HG03439 (cell line): Measurements from ENCODE around the gene HSPBAP1.

ENCODE experiments used
- ATAC-seq: cut with Tn5 transposase; IDR thresholded peaks from one replicate; pipeline ENCODE4 v1.9.1; 2021; ENCODE audit warnings: mild to moderate bottlenecking, moderate library complexity; ENCODE audit not compliant: unreplicated experiment

The HSPBAP1 gene

GRCh38 chr3:122690096-122690495, 103.5 kb downstream of the HSPBAP1 start:
- ATAC-seq = no peak
